Liver (tissue), 2 donors: ENCODE data around the gene BLVRA.

ENCODE experiments used
- CTCF ChIP-seq: fragments of 150-350 bp; IDR thresholded peaks from 2 replicates; pipeline ENCODE4 v1.5.1; 2017; ENCODE audit warnings: improper control_type of control experiment, low read depth, low read length; ENCODE audit not compliant: missing input control
- FOXA1 ChIP-seq: IDR thresholded peaks from 2 replicates; pipeline ENCODE4 v1.6.1; 2016; ENCODE audit warnings: antibody characterized with exemption
- REST ChIP-seq: IDR thresholded peaks from 2 replicates; pipeline ENCODE4 v1.6.1; 2016; ENCODE audit warnings: antibody characterized with exemption, mild to moderate bottlenecking
- donor health status: healthy.

DNA sequence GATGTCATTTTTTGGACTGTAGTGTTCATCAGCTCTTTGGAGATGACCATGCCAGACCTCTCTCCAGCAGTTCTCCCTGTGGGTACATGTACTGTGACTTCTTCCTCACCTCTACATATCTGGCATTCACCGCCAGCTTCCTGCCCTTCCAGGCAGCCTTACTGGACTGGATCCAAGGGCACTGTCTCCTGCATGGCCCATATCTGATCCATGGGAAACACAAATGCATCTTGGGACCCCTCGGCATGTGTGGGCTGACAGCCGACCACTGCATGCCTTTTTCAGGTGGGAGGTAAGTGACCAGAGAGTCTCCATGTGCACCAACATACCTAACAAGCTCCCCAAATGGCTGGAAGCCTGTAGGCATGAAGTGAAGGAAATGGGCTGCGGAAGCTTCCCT lies 3.9 kb upstream of the BLVRA start:
- TF ChIP-seq FOXA1 (no peak), REST (no peak), CTCF (no peak)
